Left hindlimb (tissue), 1 donor: ENCODE data around the gene ZNF883.

Source experiments
- DNase-seq: peaks from one replicate; pipeline ENCODE4 v3.0.0-alpha.2; 2018

The ZNF883 gene

DNA sequence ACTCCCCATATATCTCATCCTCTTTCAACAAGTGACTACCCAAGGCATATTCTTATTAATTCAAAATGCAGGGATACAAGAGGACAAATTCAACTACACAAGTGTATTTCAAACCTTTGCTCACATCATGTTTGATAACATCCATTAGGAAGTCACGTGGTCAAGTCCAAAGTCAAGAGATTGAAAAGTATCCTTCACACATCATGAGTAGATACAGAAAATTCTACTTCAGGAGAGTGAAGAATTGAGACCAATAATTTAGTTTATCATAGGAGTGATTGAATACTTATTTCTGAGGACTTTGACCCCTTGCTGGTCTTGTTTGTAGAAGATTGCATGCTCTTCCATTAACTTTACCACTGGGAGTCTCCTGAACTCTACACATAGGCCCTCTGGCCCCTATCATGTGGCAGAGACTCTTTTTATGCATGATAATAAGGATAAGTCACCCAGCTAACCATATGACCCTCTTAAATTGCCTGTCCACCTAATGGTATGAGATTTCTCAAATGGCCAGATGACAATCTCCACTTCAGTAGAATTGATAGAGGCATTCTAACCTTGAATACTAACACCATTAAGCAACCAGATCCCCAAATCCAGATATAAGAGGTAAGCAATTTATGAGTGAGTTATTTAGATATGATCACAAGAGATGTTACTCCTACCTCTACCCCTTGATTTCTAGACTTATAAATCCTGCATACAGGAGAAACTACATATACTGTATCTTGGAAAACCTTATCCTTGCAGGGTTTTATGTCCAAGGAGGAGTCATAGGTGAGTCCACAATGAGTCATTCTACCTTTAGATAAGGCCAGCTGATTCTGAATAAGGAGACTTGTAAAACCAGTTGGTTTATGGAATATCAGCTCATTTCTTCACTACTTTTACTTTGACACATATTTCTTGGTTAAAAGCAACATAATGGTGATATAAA, 94.7 kb downstream of the ZNF883 start:
- DNase-seq = no peak

DNA sequence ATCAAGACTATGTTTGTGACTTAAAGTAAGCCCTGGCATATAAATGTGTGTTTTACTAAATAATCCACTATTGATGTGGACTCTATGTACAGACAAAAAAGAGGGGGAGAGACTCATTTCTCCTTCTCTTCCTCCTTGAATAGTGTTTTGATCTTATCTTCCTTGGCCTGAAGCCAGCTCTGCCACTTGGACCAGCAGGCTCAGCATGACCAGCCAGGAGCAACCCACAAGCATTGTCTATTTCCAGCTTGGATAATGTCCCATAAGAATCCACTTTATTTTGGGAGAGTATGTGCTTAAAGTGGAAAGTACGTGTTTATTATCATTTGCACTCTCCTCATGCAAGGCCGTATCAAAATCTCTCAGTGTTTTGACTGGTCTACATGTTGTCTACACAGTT, 97.5 kb downstream of the ZNF883 start:
- no peak for DNase-seq

DNA sequence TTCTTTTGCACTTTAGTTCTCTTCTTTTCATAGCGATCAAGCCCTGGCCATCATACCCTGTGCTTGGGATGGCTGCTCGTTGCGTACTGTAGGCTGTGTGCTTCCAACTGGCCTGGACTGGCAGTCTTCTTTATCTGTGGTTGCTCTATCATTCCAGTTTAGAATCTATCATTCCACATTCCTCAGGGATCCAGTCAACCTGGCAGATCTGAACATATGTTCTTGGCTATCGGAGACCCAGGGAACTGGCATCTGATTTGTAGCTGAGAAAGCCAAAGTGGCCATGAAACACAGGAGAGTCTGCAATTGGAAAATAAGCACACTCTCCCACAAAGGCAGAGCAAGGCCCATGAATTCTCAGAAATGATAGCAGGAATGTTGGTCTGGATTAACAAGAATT, 98.7 kb downstream of the ZNF883 start:
- no peak for DNase-seq

DNA sequence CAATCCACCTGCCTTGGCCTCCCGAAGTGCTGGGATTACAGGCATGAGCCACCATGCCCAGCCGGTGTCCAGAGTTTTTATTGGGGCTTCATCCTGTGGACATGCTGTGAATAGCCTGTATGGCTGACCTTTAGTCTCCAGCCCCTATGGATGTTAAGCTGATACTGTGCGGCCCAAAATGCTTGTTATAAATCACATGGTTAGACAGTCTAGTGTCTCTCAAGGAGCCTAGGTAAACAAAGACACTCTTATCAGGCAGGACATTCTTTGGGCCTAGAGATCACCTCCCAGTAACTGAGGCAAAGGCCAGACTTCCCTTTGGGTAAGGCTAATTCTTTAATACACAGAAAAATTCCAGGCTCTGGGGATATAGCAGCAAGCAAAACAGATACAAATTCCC, 99.4 kb downstream of the ZNF883 start:
- no peak for DNase-seq

DNA sequence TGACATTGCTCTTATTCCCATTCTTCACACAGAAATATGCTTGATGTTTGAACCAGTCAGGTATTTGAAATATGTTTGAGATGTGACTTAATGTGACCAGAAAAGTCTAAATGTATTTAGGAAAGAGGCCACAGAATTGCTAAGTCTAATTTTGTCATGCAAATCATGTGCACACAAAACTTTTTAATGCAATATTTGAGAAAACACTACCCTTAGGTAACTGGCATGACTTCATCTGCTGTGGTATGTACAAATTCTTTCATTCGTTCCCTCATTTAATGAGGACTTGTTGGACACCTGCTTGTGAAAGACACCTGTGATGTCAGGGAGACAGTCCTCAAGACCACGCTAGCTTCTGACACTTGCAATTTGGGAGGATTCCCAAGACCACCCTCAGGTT, 100.3 kb downstream of the ZNF883 start:
- no peak for DNase-seq
